Esophagus squamous epithelium (tissue), 5 donors: ENCODE data around the gene SELE. TPM values are rescaled to one million over a fixed set of nuclear protein-coding genes. Genes with fewer than 3 reads are reported as not detected.

Source experiments
- DNase-seq: peaks from one replicate; lab custom pipeline; 2025; lab: John Stamatoyannopoulos, UW
- H3K27ac ChIP-seq, 4 donors: fragments of 200-600 bp; sonication (generic); one replicate each; pipeline ENCODE4 v1.5.1; 2016 to 2019; ENCODE audit warnings: mild to moderate bottlenecking in 1 of 4
- H3K27me3 ChIP-seq, 4 donors: fragments of 200-600 bp; sonication (generic); 1 replicate in 3 of 4; 2 replicates in 1 of 4; pipeline versions ENCODE4 v1.5.1 to v1.6.0; 2017 to 2021; ENCODE audit warnings: antibody characterized with exemption in 1 of 4
- H3K36me3 ChIP-seq, 3 donors: fragments of 200-600 bp; sonication (generic); one replicate each; pipeline ENCODE4 v1.5.1; 2016 to 2019
- H3K4me1 ChIP-seq, 3 donors: fragments of 200-600 bp; sonication (generic); one replicate each; pipeline ENCODE4 v1.5.1; 2017 to 2019
- H3K4me3 ChIP-seq, 4 donors: fragments of 200-600 bp; sonication (generic); 1 replicate in 3 of 4; 2 replicates in 1 of 4; pipeline ENCODE4 v1.5.1; 2016 to 2019; ENCODE audit warnings: mild to moderate bottlenecking in 2 of 4, moderate library complexity in 1 of 4
- H3K9me3 ChIP-seq, 3 donors: fragments of 200-600 bp; sonication (generic); one replicate each; pipeline ENCODE4 v1.5.1; 2016 to 2019
- POLR2A ChIP-seq, 4 donors: fragments of 450-650 bp; IDR thresholded peaks; one replicate each; pipeline ENCODE4 v1.6.1; 2017; ENCODE audit warnings: antibody characterized with exemption in 4 of 4, mild to moderate bottlenecking in 4 of 4, moderate library complexity in 3 of 4
- WGBS, 2 donors: methylation state at CpG; one replicate each; pipeline ENCODE4 v1.1.5; 2018; 5-methylcytosine and 5-hydroxymethylcytosine counted together
- intact Hi-C: fragments of 100-400 bp; cut with DNase I; formaldehyde crosslinking; loops from one replicate; pipeline ENCODE4 v1.15.0; 2022
- total RNA-seq, 4 donors: library from RNA; depleted of rRNA; stranded (reverse); fragments of >200 nt; gene quantifications; one replicate each; pipeline ENCODE4 v1.1.0, GENCODE V29; 2016
- TF ChIP-seq, protein P1 (sequence below), 6 experiments: fragments of 450-650 bp in 4 of 6; fragments of 200-600 bp in 2 of 6; sonication (generic) in 2 of 6; IDR thresholded peaks; one replicate each; pipeline ENCODE4 v1.5.1; 2016 to 2019; ENCODE audit warnings: antibody characterized with exemption in 6 of 6, mild to moderate bottlenecking in 4 of 6, moderate library complexity in 4 of 6
- donor health status: DM: yes; HTN: yes; CAD: no.

SELE gene
- total RNA-seq, 4 donors from 2014 or later = 1.2 to 2.6 (median 1.7) TPM; not detected in 1

- Histone ChIP-seq H3K9me3 (no peaks in the 10 kb centered on the region), H3K27ac (no peak overlapping the region), H3K4me1 (no peaks in the 10 kb centered on the region), H3K36me3 (no peaks in the 10 kb centered on the region), H3K4me3 (no peak overlapping the region), H3K27me3 (peaks cover 0 to 8% (median 0%) of the 10 kb centered on the region in 4 donors)
- TF ChIP-seq, protein P1, sequence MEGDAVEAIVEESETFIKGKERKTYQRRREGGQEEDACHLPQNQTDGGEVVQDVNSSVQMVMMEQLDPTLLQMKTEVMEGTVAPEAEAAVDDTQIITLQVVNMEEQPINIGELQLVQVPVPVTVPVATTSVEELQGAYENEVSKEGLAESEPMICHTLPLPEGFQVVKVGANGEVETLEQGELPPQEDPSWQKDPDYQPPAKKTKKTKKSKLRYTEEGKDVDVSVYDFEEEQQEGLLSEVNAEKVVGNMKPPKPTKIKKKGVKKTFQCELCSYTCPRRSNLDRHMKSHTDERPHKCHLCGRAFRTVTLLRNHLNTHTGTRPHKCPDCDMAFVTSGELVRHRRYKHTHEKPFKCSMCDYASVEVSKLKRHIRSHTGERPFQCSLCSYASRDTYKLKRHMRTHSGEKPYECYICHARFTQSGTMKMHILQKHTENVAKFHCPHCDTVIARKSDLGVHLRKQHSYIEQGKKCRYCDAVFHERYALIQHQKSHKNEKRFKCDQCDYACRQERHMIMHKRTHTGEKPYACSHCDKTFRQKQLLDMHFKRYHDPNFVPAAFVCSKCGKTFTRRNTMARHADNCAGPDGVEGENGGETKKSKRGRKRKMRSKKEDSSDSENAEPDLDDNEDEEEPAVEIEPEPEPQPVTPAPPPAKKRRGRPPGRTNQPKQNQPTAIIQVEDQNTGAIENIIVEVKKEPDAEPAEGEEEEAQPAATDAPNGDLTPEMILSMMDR (IDR thresholded peaks at IDR 0.05) = no peak
- no peak for TF ChIP-seq POLR2A (IDR thresholded peaks at IDR 0.05)
- no peak for DNase-seq
- intact Hi-C loops = no loop called here
- WGBS, 2 donors = 32 to 45% methylated on average over 5 of the region's 5 CpGs
Measured at GRCh38 chr1:169739980-169740379, 6.1 kb upstream of the SELE start.

GRCh38 chr1:169731446-169731845 lies 2.4 kb downstream of the SELE start:
- Histone ChIP-seq H3K4me1 (no peaks in the 10 kb centered on the region), H3K4me3 (no peak overlapping the region), H3K9me3 (no peaks in the 10 kb centered on the region), H3K27ac (no peak overlapping the region), H3K36me3 (no peaks in the 10 kb centered on the region), H3K27me3 (peaks cover 0 to 12% (median 2%) of the 10 kb centered on the region in 4 donors)
- TF ChIP-seq POLR2A (IDR thresholded peaks at IDR 0.05) = no peak
- TF ChIP-seq, protein P1 (IDR thresholded peaks at IDR 0.05) = no peak
- intact Hi-C loops = no loop called here
- 39 to 52% methylated on average over 4 of the region's 4 CpGs for WGBS, 2 donors
- no peak for DNase-seq

- DNase-seq = no peak
- TF ChIP-seq, protein P1 (IDR thresholded peaks at IDR 0.05) = no peak
- TF ChIP-seq POLR2A (IDR thresholded peaks at IDR 0.05) = no peak
- no peaks in the 10 kb centered on the region for H3K9me3 ChIP-seq
- no peaks in the 10 kb centered on the region for H3K4me1 ChIP-seq
- H3K27ac ChIP-seq = no peak overlapping the region
- intact Hi-C loops = no loop called here
- no peaks in the 10 kb centered on the region for H3K36me3 ChIP-seq
- peaks cover 0 to 12% (median 2%) of the 10 kb centered on the region in 4 donors for H3K27me3 ChIP-seq
- H3K4me3 ChIP-seq = no peak overlapping the region
Measured at GRCh38 chr1:169729991-169730390, 3.9 kb downstream of the SELE start.

DNA sequence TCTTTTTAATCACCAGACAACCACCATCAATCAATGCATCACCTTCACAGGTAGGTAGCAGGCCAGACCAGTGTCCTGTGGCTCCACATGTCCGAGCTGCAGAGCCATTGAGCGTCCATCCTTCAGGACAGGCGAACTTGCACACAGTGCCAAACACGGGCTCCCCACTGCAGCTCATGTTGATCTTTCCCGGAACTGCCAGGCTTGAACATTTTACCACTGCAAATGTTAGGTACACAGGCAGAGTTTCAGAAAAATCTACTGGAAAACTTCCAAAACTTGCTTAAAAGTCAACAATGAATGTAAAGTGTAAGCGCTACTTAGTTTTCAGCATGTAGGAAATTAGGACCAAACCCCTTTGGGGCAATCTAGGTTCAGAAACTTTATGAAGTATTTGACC lies 6.6 kb downstream of the SELE start:
- TF ChIP-seq, protein P1 (IDR thresholded peaks at IDR 0.05) = no peak
- TF ChIP-seq POLR2A (IDR thresholded peaks at IDR 0.05) = no peak
- H3K27ac ChIP-seq = no peak overlapping the region

DNA sequence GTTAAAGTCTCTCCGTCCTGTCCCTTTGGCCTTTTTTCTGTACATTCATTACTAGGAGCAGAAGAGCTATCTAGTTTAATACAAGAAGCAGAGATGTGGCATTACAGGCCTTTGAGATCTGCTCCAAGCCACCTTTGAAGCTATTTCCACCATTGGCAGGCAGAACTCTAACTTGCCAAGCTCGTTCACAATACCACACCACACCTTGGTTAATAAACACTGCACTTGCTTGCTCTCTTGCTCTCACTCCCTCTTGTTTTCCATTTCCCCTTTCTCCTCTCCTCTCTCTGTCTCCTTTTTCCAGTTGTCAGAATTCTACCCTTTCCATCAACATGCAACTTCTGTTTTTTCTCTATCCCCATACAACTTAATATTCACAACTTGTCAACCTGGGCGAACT lies 7.0 kb downstream of the SELE start:
- no peak for DNase-seq
- Histone ChIP-seq H3K4me1 (no peaks in the 10 kb centered on the region), H3K9me3 (no peaks in the 10 kb centered on the region), H3K36me3 (no peaks in the 10 kb centered on the region), H3K27ac (no peak overlapping the region), H3K27me3 (peaks cover 0 to 7% (median 2%) of the 10 kb centered on the region in 4 donors), H3K4me3 (no peak overlapping the region)
- TF ChIP-seq POLR2A (IDR thresholded peaks at IDR 0.05) = no peak
- TF ChIP-seq, protein P1 (IDR thresholded peaks at IDR 0.05) = no peak
- intact Hi-C loops = no loop called here
- 63 to 73% methylated on average over 3 of the region's 3 CpGs for WGBS, 2 donors

More for the DNA sequence above, 6.6 kb downstream of the SELE start:
- Histone ChIP-seq H3K4me3 (no peak overlapping the region), H3K4me1 (no peaks in the 10 kb centered on the region), H3K36me3 (no peaks in the 10 kb centered on the region), H3K9me3 (no peaks in the 10 kb centered on the region), H3K27me3 (peaks cover 0 to 7% (median 2%) of the 10 kb centered on the region in 4 donors)
- intact Hi-C loops = no loop called here
- WGBS, 2 donors = 52 to 80% methylated on average over 6 of the region's 6 CpGs
- DNase-seq = no peak
